ENCODE data around the gene THSD7B. TPM values are rescaled to one million over a fixed set of nuclear protein-coding genes. Genes with fewer than 3 reads are reported as not detected.
A peak's percentile ranks its signal among the peaks of the same experiment; 100 is the strongest.

Gene THSD7B
- under 1 TPM in 2 of 4 donors, not detected in 2; 0.80 to 0.83 TPM for total RNA-seq

- Histone ChIP-seq H3K4me3 (peak within 1 kb of the TSS in 3 of 4 donors; percentile 14 to 48 (median 23)), H3K27ac (no peak within 1 kb of the TSS), H3K27me3 (peaks cover 0 to 4% of the 10 kb centered on the region in 2 donors), H3K36me3 (no peaks in the 10 kb centered on the region), H3K9me3 (no peaks in the 10 kb centered on the region), H3K4me1 (no peaks in the 10 kb centered on the region)
- no peak for DNase-seq
- TF ChIP-seq CTCF (IDR thresholded peaks at IDR 0.05) = no peak
- TF ChIP-seq POLR2A (IDR thresholded peaks at IDR 0.05) = no peak
Observed at GRCh38 chr2:136765256-136766072, at the start of gene THSD7B. Gene THSD7B (plus strand): TSS chr2:136765545. CDS start chr2:136882179, 116,634 bp downstream.

GRCh38 chr2:136718273-136718672, 47.1 kb upstream of the THSD7B start:
- no peak for DNase-seq
- Histone ChIP-seq H3K9me3 (no peaks in the 10 kb centered on the region), H3K4me3 (no peak overlapping the region), H3K27ac (no peak overlapping the region), H3K36me3 (no peaks in the 10 kb centered on the region), H3K27me3 (no peaks in the 10 kb centered on the region), H3K4me1 (no peaks in the 10 kb centered on the region)
- TF ChIP-seq CTCF (IDR thresholded peaks at IDR 0.05) = no peak
- TF ChIP-seq POLR2A (IDR thresholded peaks at IDR 0.05) = no peak

- TF ChIP-seq POLR2A (IDR thresholded peaks at IDR 0.05) (no peak), CTCF (IDR thresholded peaks at IDR 0.05) (no peak)
- Histone ChIP-seq H3K9me3 (no peaks in the 10 kb centered on the region), H3K4me1 (no peaks in the 10 kb centered on the region), H3K4me3 (no peak overlapping the region), H3K36me3 (no peaks in the 10 kb centered on the region), H3K27me3 (no peaks in the 10 kb centered on the region), H3K27ac (no peak overlapping the region)
- no peak for DNase-seq
Observed at GRCh38 chr2:136727973-136728699, 37.2 kb upstream of the THSD7B start.

GRCh38 chr2:136736236-136736635, 29.1 kb upstream of the THSD7B start:
- Histone ChIP-seq H3K36me3 (no peaks in the 10 kb centered on the region), H3K4me1 (no peaks in the 10 kb centered on the region), H3K4me3 (no peak overlapping the region), H3K27ac (no peak overlapping the region), H3K27me3 (no peaks in the 10 kb centered on the region), H3K9me3 (no peaks in the 10 kb centered on the region)
- no peak for DNase-seq
- no peak for TF ChIP-seq POLR2A (IDR thresholded peaks at IDR 0.05)
- no peak for TF ChIP-seq CTCF (IDR thresholded peaks at IDR 0.05)

GRCh38 chr2:136738044-136738443, 27.3 kb upstream of the THSD7B start:
- no peak overlapping the region for H3K27ac ChIP-seq

More at GRCh38 chr2:136738044-136738443, 27.3 kb upstream of the THSD7B start:
- Histone ChIP-seq H3K36me3 (no peaks in the 10 kb centered on the region), H3K4me3 (no peak overlapping the region), H3K9me3 (no peaks in the 10 kb centered on the region), H3K4me1 (no peaks in the 10 kb centered on the region), H3K27me3 (no peaks in the 10 kb centered on the region)
- no peak for TF ChIP-seq POLR2A (IDR thresholded peaks at IDR 0.05)
- TF ChIP-seq CTCF (IDR thresholded peaks at IDR 0.05) = no peak
- no peak for DNase-seq

Data from Peyer's patch (tissue), 4 donors.